CD4-positive, alpha-beta T cell treated with Interleukin-17A for 1 hour (primary cell): Measurements from ENCODE around the gene AKAP1.
A peak's percentile ranks its signal among the peaks of the same experiment; 100 is the strongest.

Experiments used
- DNase-seq: peaks from one replicate; pipeline ENCODE4 v3.0.0-alpha.2; 2020

AKAP1 gene, protein sequence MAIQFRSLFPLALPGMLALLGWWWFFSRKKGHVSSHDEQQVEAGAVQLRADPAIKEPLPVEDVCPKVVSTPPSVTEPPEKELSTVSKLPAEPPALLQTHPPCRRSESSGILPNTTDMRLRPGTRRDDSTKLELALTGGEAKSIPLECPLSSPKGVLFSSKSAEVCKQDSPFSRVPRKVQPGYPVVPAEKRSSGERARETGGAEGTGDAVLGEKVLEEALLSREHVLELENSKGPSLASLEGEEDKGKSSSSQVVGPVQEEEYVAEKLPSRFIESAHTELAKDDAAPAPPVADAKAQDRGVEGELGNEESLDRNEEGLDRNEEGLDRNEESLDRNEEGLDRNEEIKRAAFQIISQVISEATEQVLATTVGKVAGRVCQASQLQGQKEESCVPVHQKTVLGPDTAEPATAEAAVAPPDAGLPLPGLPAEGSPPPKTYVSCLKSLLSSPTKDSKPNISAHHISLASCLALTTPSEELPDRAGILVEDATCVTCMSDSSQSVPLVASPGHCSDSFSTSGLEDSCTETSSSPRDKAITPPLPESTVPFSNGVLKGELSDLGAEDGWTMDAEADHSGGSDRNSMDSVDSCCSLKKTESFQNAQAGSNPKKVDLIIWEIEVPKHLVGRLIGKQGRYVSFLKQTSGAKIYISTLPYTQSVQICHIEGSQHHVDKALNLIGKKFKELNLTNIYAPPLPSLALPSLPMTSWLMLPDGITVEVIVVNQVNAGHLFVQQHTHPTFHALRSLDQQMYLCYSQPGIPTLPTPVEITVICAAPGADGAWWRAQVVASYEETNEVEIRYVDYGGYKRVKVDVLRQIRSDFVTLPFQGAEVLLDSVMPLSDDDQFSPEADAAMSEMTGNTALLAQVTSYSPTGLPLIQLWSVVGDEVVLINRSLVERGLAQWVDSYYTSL

DNA sequence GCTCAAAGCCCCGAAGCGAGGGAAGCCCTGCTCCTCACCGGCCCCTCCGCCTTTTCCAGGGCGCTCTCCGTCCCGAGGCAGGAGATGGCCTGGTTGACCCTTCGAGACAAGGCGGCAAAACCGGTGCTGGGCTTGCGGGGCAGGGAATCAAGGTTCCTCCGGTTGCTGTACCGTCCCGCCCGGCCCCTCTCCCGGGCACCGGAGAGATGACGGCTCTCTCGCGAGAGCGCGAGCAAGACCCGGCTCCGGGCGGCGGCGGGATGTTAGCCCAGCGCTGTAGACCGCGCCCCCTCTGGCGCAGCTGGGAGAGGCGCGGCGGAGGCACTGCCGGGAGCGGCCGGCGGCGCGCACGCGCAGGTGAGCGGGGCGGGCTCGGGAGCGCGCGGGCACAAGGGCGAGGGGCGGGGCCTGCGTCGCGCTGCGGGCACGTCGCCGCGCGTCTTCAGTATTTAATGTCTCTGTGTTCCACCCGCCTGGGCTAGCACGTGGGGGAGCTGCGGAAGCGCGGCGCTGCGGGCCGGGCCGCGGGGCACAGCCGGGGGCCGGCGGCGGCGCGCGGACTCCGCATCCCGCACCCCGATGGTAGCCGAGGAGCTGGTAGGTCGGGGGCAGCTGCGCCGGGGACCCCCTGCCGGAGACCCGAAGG, at the start of gene AKAP1:
Gene AKAP1, plus strand, starts transcription at position 445 of the 646 bp plus-strand sequence. CDS start 20,219 bp downstream, outside the sequence.
- peak; percentile 95 for DNase-seq

GRCh38 chr17:57035971-57036481, 49.0 kb upstream of the AKAP1 start:
- DNase-seq = no peak

GRCh38 chr17:57037411-57037810, 47.6 kb upstream of the AKAP1 start:
- no peak for DNase-seq

DNA sequence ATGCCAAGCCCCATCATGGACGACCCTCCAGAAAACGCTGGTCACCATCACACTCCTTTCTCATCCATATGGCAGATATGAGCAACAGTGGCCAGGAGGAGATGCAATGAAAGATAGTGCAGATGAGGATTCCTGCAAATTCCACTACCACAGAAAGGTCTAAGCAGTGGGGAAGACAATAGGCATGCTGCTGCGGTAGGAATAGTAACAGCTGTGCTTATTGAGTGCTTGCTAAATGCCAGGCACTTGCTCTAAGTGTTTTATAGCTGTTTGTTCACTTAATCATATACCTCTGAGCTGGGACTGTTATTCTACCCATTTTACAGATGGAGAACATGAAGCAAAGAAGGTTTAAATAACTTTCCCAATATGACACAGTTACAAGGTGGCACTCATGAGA, 46.6 kb upstream of the AKAP1 start:
- DNase-seq = no peak

GRCh38 chr17:57040571-57040970, 44.5 kb upstream of the AKAP1 start:
- DNase-seq = no peak

DNA sequence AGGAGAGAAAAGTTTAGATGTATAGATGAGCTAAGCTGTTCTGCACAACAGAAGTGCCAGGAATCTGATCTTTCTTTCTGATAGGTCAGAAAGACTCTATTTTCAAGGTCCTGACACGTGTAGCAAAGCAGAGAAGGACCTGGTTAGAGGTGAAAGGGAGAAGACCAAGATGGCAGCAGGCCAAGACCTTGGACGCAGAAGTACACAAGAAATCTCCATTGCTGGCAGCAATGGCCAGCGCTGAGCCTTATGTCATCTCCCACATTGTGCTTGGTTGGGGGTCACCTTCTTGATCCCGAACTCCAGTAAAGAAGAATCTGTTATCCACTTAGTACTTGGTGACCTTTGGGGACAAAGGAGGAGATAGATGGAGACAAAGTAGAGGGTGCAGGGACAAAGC, 41.8 kb upstream of the AKAP1 start:
- DNase-seq = no peak

DNA sequence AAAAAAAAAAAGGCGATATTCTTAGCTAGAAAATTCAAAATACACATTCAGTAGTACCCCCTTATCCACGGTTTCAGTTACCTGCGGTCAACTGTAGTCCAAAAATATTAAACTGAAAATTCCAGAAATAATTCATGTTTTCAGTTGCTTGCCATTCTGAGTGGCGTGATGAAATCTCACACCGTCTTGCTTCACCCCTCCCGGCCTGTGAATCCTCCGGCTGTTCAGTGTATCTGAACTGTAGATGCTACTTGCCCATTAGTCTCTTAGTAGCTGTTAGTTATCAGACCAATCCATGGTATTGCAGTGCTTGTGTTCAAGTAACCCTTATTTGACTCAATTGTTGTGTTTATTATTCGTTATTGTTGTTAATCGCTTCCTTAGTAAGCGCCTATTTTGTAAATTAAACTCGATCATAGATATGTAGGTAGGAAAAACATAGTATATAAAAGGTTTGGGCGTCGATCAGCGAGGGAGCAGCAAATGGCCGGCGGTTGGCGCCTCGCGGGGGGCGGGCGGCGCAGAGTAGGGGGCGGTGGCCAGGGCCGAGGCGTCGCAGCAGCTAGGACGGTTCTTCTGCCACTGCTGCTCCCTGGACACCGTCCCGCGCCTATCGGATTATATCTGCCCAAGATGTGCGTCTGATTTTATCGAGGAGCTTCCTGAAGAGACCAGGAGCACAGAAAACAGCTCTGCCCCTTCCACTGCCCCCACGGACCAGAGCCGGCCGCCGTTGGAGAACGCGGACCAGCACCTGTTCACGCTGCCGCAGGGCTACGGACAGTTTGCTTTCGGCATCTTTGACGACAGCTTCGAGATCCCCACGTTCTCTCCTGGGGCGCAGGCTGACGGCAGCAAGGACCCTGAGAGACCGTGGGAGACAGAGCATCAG, 39.8 kb upstream of the AKAP1 start:
- no peak for DNase-seq

- DNase-seq = peak; percentile 32
These were observed 39.0 kb upstream of the AKAP1 start for GRCh38 chr17:57045868-57046704.

DNA sequence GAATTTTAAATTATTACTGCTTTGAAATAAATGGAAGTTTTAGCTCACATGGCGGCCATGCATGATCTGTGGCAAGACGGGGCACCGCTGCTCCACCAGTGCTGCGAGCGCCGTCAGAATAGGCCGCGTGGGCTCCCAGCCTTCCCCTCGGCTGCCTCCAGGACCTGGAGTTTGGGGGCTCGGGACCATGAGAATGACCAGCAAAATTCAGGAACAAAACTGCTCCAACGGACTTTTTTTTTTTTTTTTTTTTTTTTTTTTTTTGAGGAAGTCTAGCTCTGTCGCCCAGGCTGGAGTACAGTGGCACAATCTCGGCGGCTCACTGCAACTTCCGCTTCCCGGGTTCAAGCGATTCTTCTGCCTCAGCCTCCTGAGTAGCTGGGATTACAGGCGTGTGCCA, 38.3 kb upstream of the AKAP1 start:
- no peak for DNase-seq

DNA sequence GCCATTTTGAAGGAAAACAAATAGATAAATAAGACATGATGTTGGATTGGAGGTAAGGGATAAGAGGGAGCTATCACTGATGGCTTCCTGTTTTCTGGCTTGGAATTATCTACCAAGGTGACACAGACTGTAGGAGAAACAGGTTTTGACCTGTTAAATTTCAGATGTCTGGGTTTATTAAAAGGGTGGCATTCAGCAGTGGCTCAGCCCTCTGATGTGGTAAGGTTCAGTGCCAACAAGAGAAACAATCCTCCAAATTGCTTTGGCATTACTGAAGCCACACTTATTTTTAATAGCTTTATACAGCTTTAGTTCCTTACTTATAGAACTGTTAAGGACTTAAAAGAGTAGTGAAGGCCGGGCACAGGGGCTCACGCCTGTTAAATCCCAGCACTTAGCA, 37.0 kb upstream of the AKAP1 start:
- no peak for DNase-seq

DNA sequence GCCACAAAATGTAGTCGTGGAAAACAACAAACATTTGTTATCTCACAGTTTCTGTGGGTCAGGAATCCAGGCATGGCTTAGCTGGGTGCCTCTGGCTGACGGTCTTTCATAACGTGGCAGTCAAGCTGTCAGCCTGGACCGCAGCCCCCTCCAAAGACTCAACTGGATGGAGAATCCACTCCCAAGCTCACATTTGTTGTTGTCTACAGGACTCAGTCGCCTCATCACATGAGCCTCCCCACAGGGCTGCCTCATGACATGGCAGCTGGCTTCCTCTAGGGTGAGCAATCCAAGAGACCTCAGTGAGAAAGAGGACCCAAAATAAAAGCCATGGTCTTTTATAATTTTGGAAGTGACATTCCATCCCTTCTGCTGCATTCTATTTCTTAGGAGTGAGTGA, 34.7 kb upstream of the AKAP1 start:
- no peak for DNase-seq

DNA sequence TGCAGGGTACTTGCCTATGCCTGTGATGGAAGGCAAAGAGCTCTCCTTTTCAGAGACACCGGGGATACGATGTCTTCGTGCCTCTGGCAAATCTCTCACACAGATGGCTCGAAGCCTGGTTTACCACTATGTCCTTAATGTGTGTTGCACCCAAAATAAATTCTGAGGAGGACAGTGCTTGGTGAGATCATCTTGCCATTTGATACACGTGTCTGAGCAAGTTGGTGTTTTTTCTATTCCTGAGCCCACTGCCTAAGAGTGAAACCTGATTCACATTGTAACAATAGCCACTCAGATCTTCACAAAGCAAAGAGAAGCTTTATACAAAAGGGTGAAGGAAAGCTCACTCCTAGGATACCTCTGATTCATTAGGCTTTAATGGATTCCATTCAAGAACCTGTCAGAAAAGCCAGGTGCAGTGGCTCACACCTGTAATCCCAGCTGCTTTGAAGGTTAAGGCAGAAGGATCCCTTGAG, 33.1 kb upstream of the AKAP1 start:
- DNase-seq = no peak

DNA sequence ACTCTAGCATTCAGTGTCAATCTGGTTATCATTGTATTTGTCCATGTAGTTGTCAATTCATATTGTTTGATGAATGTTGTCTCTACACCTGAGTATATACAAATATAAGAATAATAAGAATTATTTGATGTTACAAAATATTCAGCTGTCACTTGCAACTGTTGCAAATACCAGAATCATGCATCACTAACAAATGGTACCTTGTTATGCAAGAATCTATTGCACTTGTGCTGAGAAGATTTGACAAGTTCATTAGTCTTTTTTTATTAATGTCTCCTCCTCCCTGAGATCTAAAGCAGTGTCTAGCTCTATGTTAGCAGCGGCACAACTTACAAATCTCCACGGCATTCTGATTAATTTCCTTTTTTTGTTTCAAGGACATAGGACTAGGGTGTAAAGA, 22.2 kb upstream of the AKAP1 start:
- DNase-seq = no peak

- no peak for DNase-seq
These were observed 17.9 kb upstream of the AKAP1 start for GRCh38 chr17:57067162-57067561.

DNA sequence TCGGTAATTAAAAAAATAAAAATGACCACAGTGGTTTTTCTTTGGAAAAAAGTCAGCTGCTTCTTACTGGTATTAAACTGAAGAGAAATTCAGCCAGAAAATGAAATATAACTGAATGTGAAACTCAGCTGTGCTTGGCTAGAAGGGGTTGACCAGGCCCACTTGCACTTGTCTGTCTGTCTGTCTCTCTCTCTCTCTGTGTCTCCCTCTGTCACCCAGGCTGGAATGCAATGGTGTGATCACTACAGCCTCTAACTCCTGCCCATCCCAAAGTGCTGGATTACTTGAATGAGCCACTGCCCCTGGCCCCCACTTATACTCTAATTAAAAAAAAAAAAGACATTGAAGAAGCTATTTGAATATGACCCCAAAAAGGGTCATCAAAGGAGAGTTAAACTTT, 17.3 kb upstream of the AKAP1 start:
- DNase-seq = no peak

- no peak for DNase-seq
These were observed 16.8 kb upstream of the AKAP1 start for GRCh38 chr17:57068222-57068658.

- DNase-seq = no peak
These were observed 16.3 kb upstream of the AKAP1 start for GRCh38 chr17:57068707-57069106.

- no peak for DNase-seq
These were observed 12.8 kb upstream of the AKAP1 start for GRCh38 chr17:57071991-57072944.

GRCh38 chr17:57073626-57074025, 11.4 kb upstream of the AKAP1 start:
- no peak for DNase-seq

DNA sequence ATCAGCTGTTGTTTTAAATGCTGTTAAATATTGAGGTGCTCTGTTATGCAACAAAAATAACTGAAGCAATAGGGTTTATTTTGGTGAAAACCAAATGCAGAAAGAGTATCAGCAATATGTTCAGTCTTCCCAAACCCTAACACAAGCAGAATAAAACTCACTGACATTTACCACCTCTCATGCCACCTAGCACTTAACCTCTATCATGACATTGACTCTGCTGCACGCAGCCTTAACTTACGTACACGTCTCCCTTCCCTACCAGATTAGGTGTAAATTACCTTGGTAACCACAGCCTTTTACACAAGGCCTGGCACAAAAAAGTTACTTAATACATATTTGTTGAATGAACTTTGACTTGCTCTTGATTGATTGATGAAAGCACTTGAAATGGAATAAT, 9.9 kb upstream of the AKAP1 start:
- no peak for DNase-seq
